DMS 273 treated with DMSO at 0.1 percent for 48 hours (cell line): ENCODE measurements around the gene RAET1E.
"Not testable (repeated sequence)": the region's sequence is repeated elsewhere in the genome, so short reads cannot be mapped to it uniquely, and the experiment has no call there.

Source experiments
- DNase-seq: peaks from one replicate; lab custom pipeline; 2025; lab: John Stamatoyannopoulos, UW

RAET1E gene

DNA sequence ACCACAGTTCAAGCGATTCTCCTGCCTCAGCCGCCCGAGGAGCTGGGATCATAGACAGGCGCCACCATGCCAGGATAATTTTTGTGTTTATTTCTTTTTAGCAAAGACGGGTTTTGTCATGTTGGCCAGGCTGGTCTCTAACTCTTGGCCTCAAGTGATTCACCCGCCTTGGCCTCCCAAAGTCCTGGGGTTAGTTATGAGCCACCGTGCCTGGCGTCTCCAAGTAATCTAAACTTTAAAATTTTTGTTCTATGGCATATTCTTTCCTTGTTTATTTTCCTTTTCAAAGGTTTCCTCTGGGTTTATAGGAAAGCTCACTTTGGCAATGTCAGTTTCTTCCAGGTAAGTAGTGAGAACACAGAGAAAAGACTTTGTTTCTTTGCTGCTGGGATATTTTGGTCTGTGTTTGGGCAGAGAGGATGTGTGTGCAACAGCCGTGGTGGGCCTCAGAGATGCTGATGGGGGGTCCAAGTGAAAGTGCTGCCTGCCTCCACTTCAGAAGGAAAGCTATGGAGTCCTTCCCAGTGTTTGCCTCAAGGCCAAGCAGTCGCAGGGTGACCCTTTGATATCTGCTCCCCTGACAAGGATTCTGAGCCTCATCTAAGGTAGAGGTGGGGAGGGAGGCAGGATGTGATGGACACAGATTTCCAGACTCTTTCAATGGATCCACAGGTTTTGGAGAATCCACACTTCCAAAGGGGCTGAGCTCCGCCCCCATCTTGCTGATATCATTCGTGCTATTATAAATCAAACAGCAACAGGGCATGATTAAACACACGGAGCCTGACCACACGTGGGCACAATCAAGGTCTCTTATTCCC lies 36.1 kb downstream of the RAET1E start:
- no peak for DNase-seq

DNA sequence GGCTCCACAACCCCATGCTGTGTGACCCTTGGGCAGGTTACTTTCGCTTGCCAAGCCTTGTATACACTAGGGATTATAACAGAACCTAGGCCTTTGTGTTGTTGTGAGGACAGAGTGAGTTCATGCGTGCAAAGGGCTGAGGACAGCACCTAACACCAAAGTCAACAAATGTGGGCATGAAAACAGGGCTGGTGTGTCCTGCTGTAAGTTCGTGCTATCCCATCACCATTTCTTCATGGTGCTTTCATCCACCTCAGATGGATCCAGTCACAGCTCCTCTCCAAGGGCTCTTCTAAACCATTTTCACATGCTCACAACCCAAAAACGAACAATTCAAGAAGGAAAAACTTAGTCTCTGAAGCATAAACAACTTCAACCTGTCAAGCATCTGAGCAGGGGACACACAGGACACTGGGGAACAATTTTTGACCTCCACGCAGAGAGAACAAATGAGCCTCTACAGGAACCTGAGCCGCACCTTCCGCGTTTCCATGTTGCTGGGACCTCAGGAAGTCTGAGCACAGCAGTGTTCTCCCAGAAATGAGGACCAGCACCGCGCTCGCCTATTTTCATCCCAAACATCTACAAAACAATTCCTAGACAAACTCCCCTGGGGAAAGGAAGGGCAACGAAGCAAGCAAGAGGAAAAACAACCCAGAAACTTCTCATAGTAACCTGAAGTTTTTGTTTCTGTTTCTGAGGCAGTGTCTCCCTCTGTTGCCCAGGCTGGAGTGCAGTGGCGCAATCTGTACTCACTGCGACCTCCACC lies 36.9 kb downstream of the RAET1E start:
- DNase-seq, result no peak

DNA sequence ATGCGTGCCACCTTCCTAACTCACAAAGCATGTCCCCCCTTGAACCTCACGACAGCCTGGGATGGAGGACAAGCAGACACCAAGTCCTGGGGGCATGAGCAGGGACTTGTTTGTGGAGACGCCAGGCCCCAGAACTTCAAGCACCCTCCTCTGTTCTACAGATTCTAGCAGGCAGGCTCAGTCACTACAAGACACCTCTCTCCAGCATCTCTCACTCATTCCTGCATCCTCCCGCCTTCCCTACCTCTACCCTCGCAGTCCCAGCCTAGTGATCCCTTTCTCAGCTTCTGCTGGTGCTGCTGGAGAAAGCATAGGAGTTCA lies 37.4 kb downstream of the RAET1E start:
- DNase-seq, result no peak

DNA sequence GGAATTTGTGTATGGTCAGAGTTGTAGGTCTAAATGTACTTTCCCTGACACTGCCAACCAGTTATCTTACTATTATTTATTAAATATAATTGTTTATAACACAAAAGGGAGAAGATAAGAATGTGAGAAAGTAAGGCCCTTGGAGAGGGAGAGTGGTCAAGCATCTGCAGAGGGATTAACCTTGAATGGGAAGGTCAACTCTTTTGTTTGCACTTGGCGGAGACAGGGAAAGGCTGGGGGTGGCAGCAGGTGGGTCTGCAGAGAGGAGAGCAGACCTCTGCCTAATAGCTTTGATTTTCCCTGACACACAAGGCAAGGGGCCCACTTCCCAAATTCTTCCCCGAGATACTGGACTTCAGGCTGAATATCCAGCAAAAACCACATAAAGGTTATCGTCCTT lies 38.0 kb downstream of the RAET1E start:
- DNase-seq, result no peak

DNA sequence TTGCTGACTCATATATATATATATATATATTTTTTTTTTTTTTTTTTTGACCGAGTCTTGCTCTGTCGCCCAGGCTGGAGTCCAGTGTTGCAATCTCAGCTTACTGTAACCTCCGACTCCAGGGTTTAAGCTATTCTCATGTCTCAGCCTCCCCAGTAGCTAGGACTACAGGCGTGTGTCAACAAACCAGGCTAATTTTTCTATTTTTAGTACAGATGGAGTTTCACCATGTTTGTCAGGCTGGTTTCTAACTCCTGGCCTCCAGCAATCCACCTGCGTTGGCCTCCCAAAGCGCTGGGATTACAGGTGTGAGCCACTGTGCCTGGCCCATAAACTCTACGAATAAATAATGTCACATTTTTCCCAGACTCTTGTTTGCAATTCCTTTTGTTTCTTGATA lies 38.5 kb downstream of the RAET1E start:
- DNase-seq, result no peak

DNA sequence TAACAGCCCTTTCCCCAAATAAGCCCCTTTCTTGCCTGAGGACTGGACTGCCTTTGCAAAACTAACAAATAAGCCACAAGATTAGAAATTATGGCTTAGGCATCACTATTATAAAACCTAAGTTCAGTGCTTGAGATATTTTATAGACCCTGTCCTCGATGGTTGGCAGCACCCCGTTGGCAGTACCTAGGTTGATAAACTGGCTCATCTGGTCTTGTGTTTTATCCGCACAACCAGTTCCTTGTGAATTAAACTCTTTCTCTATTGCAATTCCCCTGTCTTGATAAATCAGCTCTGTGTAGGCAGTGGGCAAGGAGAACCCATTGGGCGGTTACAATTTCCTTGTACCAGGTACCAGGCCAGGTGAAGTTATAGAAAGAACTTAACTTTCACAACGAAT lies 40.4 kb downstream of the RAET1E start:
- DNase-seq, result no peak

DNA sequence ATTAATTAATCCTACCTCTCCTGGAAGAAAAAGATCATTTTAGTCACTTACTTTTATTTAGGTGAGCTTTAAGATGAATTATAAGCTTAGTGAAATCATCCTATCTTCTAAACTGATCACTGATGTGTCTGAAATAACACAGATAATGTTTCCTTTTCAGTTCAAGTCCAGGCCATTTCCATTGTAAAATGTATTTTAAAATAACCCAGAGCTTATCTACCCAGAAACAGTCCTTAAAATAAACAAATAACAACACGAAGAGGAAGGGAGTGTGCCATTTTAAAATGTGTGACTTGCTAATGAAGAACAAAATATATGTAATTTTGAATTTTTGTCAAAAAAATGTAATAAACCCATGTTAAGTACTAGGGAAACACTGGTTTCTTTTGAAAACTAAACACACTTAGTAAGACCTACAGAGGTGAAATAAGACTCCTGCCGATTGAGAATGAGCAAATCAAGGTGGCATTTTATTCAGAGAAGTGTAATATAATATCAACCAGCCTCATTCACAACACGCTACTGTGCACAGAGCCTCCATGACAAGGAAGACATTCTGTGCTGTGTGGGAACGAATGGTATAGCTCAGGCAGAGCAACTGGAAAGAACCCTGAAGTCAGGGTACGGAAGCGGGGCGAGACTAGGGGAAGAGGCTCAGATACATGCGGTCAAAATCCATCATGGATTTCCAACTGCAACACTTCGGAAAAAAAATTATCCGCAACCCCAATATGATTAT lies 41.5 kb downstream of the RAET1E start:
- no peak for DNase-seq

DNA sequence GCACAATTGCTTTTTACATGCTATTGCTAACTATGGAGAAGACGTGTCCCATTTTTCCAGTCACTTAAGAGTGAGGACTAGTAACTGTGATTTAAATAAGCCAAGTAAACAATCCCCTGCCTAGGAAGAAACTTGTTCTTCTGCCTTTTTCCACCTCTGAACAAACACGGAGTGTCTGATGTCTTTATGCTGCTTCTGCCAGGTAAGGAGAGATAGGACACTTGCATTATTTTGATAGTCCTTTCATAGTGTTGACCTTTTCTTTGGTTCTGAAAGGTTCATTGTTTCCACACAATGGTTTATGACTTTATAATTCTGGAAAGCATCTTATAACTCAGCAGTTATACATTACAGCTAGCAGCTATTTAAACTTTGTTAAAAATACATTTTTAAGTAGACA lies 42.2 kb downstream of the RAET1E start:
- no peak for DNase-seq

DNA sequence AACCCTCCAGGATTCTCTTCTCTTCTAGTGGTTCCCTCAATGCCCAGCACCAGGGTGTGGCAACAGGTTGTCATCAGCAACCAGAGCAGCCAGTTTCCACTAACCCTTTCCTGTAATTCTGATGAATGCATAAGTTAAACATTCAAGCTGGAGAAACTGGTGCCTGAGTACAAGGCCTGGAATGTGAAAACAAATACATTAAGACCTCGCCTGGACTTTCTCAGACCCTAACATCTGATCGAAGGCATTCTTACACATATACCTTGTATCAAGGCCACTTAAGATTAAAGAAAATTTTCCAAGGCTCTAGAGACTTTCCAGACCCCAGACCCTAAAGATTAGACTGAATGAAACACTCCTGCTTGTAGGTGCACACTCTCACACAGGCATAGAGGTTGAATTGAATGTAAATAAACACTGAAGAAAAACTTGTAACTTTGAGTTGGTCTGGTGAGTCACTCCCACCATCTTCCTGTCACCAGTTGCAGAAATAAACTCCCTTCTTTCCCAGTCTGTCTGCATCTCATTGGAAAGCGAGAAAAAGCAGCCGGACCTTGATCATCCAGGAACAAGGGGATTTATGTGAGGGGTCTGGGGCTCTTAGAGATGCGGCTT lies 42.8 kb downstream of the RAET1E start:
- DNase-seq, result no peak

DNA sequence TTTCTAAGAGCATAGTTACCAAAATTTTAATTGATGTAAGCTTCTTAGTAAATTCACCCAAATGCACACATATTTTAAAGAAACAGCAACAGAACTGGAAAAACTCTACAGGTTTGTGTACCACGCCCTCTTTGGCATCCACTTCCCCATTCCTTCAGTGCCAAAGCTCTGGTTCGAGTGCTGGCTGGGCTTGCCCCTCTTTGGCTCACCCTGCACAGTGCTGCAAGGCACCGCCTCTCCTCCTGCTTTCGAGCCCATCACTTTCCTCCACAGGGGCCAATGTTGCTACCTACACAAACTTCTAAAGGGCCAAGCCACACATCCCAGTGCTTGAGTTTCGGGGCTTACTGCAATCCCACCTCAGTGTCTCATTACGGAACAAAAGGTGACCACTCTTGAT lies 43.4 kb downstream of the RAET1E start:
- DNase-seq, result no peak

DNA sequence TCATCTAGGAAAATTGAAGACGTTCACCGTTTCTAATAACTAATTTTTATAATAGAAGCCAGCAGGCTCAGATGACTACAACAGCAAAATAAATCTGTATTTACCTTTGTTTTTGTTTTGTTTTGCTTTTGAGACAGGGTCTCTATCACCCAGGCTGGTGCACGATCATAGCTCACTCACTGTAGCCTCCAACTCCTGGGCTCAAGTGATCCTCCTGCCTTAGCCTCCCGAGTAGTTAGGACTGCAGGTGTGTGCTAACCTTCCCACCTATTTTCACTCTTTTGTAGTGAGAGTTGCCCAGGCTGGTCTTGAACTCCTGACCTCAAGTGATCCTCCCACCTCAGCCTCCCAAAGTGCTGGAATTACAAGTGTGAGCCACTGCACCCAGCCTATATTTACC lies 43.9 kb downstream of the RAET1E start:
- not testable (repeated sequence) for DNase-seq

DNA sequence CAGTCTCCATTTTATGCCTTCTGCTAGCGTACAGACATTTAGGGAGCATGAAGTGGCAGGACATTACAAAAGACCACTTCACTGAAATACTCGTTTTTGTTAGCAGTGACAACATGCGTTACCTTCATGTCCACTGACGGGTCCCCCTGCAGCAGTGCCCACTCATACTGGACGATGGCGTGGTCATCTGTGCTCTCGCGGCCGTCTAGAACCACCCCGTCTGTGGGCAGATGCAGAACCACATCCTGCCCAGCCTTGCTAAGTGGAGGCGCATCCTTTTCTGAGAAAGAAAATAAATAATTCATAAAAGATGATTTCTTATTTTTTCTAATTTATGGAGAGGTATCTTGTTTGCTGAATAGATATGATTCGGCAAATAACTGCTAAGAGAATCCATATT lies 45.0 kb downstream of the RAET1E start:
- DNase-seq, result no peak

DNA sequence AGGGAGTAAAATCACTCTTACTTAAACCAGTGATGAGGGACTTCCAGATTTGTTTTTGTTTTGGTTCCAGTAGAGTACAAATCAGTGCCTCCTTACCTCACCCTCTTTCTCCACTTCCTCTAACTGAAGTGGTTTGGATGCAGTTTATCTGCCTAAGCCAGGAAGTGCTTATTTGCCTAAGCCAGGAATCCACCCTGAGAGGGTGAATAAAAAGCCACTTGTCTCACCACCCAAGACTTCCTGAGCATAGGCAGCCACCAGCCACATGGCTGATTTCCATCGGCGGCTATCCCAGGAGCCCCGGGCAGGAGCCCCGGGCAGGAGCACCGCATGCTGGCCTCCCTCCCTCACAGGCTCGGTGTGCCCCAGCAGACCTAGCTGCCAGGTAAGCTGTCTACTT lies 45.7 kb downstream of the RAET1E start:
- DNase-seq, result no peak

DNA sequence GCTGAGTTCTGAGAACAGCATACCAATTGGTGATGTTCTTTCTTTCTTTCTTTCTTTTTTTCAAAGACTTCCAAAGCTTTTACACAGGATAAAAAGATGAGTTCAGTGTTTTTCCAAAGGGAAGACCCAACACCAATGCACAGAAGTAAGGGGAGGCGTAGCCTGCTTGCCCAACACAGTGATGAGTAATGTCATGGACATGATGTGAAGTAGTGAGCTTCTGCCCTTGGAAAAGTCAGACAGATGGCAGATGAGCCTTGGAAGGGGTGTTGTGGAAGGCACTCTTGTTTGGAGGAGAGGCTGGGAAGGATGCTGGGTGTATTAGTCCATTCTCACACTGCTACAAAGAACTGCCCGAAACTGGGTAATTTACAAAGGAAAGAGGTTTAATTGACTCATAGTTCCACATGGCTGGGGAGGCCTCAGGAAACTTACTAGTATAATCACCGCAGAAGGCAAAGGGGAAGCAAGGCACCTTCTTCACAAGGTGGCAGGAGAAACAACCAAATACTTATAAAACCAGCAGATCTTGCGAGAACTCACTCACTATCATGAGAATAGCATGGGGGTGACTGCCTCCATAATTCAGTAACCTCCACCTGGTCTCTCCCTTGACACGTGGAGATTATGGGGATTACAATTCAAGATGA lies 46.3 kb downstream of the RAET1E start:
- DNase-seq, result no peak

DNA sequence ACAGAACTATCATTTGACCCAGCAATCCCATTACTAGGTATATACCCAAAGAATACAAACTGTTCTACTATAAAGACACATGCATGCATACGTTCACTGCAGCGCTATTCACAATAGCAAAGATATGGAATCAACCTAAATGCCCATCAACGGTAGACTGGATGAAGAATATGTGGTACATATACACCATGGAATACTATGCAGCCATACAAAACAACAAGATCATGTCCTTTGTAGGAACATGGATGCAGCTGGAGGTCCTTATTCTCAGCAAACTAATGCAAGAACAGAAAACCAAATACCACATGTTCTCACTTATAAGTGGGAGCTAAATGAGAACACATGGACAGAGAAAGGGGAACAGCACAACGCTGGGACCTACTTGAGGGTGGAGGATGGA lies 49.6 kb downstream of the RAET1E start:
- DNase-seq, result not testable (repeated sequence)
